Measurements from ENCODE around the gene LGALS7B.

- TF ChIP-seq, protein P1, sequence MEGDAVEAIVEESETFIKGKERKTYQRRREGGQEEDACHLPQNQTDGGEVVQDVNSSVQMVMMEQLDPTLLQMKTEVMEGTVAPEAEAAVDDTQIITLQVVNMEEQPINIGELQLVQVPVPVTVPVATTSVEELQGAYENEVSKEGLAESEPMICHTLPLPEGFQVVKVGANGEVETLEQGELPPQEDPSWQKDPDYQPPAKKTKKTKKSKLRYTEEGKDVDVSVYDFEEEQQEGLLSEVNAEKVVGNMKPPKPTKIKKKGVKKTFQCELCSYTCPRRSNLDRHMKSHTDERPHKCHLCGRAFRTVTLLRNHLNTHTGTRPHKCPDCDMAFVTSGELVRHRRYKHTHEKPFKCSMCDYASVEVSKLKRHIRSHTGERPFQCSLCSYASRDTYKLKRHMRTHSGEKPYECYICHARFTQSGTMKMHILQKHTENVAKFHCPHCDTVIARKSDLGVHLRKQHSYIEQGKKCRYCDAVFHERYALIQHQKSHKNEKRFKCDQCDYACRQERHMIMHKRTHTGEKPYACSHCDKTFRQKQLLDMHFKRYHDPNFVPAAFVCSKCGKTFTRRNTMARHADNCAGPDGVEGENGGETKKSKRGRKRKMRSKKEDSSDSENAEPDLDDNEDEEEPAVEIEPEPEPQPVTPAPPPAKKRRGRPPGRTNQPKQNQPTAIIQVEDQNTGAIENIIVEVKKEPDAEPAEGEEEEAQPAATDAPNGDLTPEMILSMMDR (IDR thresholded peaks at IDR 0.05; ENCODE audit: insufficient read depth, low read length, poor library complexity, severe bottlenecking), result no peak
- no peak for TF ChIP-seq EZH2phosphoT487 (conservative IDR thresholded peaks at IDR 0.05; ENCODE audit: low read length)
Measured at GRCh38 chr19:38785187-38785699, 3.8 kb upstream of the LGALS7B start.
